Panc1 (cell line): ENCODE results near the gene MBD6. TPM values are rescaled to one million over a fixed set of nuclear protein-coding genes. Genes with fewer than 3 reads are reported as not detected.
"Not testable (repeated sequence)": the region's sequence is repeated elsewhere in the genome, so short reads cannot be mapped to it uniquely, and the experiment has no call there.

ENCODE experiments used
- ATAC-seq: fragments of 200-7000 bp; cut with Tn5 transposase; 2 replicates; pipeline ENCODE4 v1.9.1; 2020; ENCODE audit warnings: mild to moderate bottlenecking, moderate library complexity
- BruUV-seq: library from RNA; stranded (reverse); fragments of 400-500 nt; replicated peaks from 2 replicates; lab custom pipeline; 2021; lab: Mats Ljungman, UMichigan
- CTCF ChIA-PET: fragments of 300-600 bp; sonication (Branson Sonifier 250); formaldehyde crosslinking; loops from one replicate; lab custom pipeline; 2022; ENCODE audit warnings: antibody characterized with exemption; lab: Charles Lee
- POLR2A ChIA-PET: fragments of 300-600 bp; sonication (Branson Sonifier 250); formaldehyde crosslinking; loops from one replicate; lab custom pipeline; 2022; ENCODE audit warnings: antibody characterized with exemption; lab: Charles Lee
- DNase-seq: peaks from one replicate; pipeline ENCODE4 v3.0.0-alpha.2; 2010; ENCODE audit warnings: low read depth, low spot score
- H3K27ac ChIP-seq: 2 replicates; pipeline ENCODE4 v1.5.1; 2011; ENCODE audit warnings: mild to moderate bottlenecking, low read length, inconsistent platforms
- H3K27me3 ChIP-seq: fragments of 200-500 bp; sonication (Bioruptor generic); 2 replicates; pipeline ENCODE4 v1.6.0; 2014; ENCODE audit warnings: low read length, inconsistent platforms; ENCODE audit not compliant: control insufficient read depth, insufficient read depth
- H3K36me3 ChIP-seq: fragments of 200-500 bp; sonication (Bioruptor generic); 2 replicates; pipeline ENCODE4 v1.5.1; 2014; ENCODE audit warnings: inconsistent platforms, mild to moderate bottlenecking, low read length, moderate library complexity; ENCODE audit not compliant: control insufficient read depth, insufficient read depth
- H3K4me1 ChIP-seq: 2 replicates; pipeline ENCODE4 v1.5.1; 2011; ENCODE audit warnings: inconsistent platforms, mild to moderate bottlenecking, low read length, moderate library complexity; ENCODE audit not compliant: control insufficient read depth, insufficient read depth
- H3K4me3 ChIP-seq, 2 experiments: 2 replicates each; pipeline ENCODE4 v1.5.1; 2011 to 2012; ENCODE audit warnings: low read depth in 2 of 2, low read length in 2 of 2, mild to moderate bottlenecking in 2 of 2, inconsistent platforms in 1 of 2, moderate library complexity in 1 of 2
- H3K9me3 ChIP-seq: fragments of 200-500 bp; sonication (Bioruptor generic); 2 replicates; pipeline ENCODE4 v1.5.1; 2014; ENCODE audit warnings: low read depth, mild to moderate bottlenecking, inconsistent platforms, low read length, moderate library complexity; ENCODE audit not compliant: control insufficient read depth, insufficient read depth
- POLR2AphosphoS5 ChIP-seq: IDR thresholded peaks from 2 replicates; pipeline ENCODE4 v1.6.1; 2012; ENCODE audit warnings: mild to moderate bottlenecking, low read depth, low read length, moderate library complexity
- SIN3A ChIP-seq: IDR thresholded peaks from 2 replicates; pipeline ENCODE4 v1.6.1; 2012; ENCODE audit warnings: low read depth, mild to moderate bottlenecking, low read length, moderate library complexity, borderline replicate concordance; ENCODE audit not compliant: insufficient read depth
- TCF7L2 ChIP-seq: IDR thresholded peaks from 2 replicates; pipeline ENCODE4 v1.6.1; 2011; ENCODE audit warnings: mild to moderate bottlenecking, low read depth, low read length, inconsistent platforms
- in situ Hi-C: cut with HindIII; loops from 2 replicates; pipeline ENCODE4 v1.10.0; 2016; ENCODE audit warnings: low sequenced_read_pairs, low pct_unique_long_range_greater_than_20kb
- intact Hi-C: fragments of 100-400 bp; cut with micrococcal nuclease; formaldehyde crosslinking; loops from one replicate; pipeline ENCODE4 v1.10.0; 2022; ENCODE audit not compliant: unreplicated experiment
- total RNA-seq: library from RNA; stranded (reverse); gene quantifications from one replicate; pipeline ENCODE4 v1.2.1, GENCODE V29; 2021; ENCODE audit not compliant: unreplicated experiment
- TF ChIP-seq, protein P1 (sequence below): fragments of 450-650 bp; IDR thresholded peaks from 2 replicates; pipeline ENCODE4 v1.5.1; 2017; ENCODE audit warnings: mild to moderate bottlenecking
- TF ChIP-seq, protein P2 (sequence below), 2 experiments: IDR thresholded peaks; 2 replicates each; pipeline ENCODE4 v1.6.1; 2011 to 2012; ENCODE audit warnings: low read depth in 2 of 2, control low read depth in 1 of 2, low read length in 1 of 2, mild to moderate bottlenecking in 1 of 2, moderate library complexity in 1 of 2; ENCODE audit not compliant: insufficient read depth in 1 of 2

MBD6 gene
- total RNA-seq, 1 experiment from 2014 or later, result 115 TPM

DNA sequence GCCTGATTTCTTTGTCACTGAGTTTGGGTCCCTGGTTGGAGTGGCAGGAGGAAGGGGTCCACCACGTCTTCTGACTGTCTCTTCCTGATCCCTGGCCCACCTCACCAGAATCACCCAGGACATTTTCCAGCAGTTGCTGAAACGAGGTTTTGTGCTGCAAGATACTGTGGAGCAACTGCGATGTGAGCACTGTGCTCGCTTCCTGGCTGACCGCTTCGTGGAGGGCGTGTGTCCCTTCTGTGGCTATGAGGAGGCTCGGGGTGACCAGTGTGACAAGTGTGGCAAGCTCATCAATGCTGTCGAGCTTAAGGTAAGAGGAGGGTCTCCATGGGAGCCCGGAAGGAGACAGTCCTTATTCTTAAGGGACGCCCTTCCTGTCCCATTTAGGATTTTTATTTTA, 22.4 kb upstream of the MBD6 start:
- Histone ChIP-seq H3K4me3 (no peak overlapping the region), H3K9me3 (no peaks in the 10 kb centered on the region), H3K27ac (no peak overlapping the region), H3K27me3 (no peaks in the 10 kb centered on the region), H3K36me3 (peaks cover 27% of the 10 kb centered on the region), H3K4me1 (no peaks in the 10 kb centered on the region)
- TF ChIP-seq, protein P1, sequence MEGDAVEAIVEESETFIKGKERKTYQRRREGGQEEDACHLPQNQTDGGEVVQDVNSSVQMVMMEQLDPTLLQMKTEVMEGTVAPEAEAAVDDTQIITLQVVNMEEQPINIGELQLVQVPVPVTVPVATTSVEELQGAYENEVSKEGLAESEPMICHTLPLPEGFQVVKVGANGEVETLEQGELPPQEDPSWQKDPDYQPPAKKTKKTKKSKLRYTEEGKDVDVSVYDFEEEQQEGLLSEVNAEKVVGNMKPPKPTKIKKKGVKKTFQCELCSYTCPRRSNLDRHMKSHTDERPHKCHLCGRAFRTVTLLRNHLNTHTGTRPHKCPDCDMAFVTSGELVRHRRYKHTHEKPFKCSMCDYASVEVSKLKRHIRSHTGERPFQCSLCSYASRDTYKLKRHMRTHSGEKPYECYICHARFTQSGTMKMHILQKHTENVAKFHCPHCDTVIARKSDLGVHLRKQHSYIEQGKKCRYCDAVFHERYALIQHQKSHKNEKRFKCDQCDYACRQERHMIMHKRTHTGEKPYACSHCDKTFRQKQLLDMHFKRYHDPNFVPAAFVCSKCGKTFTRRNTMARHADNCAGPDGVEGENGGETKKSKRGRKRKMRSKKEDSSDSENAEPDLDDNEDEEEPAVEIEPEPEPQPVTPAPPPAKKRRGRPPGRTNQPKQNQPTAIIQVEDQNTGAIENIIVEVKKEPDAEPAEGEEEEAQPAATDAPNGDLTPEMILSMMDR, result no peak
- TF ChIP-seq POLR2AphosphoS5 (no peak; the same call in 1 of the 2 replicates), SIN3A (no peak), TCF7L2 (no peak)
- TF ChIP-seq, protein P2, sequence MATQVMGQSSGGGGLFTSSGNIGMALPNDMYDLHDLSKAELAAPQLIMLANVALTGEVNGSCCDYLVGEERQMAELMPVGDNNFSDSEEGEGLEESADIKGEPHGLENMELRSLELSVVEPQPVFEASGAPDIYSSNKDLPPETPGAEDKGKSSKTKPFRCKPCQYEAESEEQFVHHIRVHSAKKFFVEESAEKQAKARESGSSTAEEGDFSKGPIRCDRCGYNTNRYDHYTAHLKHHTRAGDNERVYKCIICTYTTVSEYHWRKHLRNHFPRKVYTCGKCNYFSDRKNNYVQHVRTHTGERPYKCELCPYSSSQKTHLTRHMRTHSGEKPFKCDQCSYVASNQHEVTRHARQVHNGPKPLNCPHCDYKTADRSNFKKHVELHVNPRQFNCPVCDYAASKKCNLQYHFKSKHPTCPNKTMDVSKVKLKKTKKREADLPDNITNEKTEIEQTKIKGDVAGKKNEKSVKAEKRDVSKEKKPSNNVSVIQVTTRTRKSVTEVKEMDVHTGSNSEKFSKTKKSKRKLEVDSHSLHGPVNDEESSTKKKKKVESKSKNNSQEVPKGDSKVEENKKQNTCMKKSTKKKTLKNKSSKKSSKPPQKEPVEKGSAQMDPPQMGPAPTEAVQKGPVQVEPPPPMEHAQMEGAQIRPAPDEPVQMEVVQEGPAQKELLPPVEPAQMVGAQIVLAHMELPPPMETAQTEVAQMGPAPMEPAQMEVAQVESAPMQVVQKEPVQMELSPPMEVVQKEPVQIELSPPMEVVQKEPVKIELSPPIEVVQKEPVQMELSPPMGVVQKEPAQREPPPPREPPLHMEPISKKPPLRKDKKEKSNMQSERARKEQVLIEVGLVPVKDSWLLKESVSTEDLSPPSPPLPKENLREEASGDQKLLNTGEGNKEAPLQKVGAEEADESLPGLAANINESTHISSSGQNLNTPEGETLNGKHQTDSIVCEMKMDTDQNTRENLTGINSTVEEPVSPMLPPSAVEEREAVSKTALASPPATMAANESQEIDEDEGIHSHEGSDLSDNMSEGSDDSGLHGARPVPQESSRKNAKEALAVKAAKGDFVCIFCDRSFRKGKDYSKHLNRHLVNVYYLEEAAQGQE (IDR thresholded peaks at IDR 0.05; ENCODE audit: insufficient read depth in 1 of 2, low read depth in 2 of 2, low read length in 1 of 2), result no peak
- in situ Hi-C loops (no loop called here), intact Hi-C loops (no loop called here)
- ChIA-PET CTCF (interaction anchor here (0.6 kb wide), 1 partner anchor 40 kb away, joined by 3 read pairs; no protein-coding TSS in a partner anchor), POLR2A (no interaction called here)
- ATAC-seq (no peak), DNase-seq (no peak)
- no TSS peak for BruUV-seq

DNA sequence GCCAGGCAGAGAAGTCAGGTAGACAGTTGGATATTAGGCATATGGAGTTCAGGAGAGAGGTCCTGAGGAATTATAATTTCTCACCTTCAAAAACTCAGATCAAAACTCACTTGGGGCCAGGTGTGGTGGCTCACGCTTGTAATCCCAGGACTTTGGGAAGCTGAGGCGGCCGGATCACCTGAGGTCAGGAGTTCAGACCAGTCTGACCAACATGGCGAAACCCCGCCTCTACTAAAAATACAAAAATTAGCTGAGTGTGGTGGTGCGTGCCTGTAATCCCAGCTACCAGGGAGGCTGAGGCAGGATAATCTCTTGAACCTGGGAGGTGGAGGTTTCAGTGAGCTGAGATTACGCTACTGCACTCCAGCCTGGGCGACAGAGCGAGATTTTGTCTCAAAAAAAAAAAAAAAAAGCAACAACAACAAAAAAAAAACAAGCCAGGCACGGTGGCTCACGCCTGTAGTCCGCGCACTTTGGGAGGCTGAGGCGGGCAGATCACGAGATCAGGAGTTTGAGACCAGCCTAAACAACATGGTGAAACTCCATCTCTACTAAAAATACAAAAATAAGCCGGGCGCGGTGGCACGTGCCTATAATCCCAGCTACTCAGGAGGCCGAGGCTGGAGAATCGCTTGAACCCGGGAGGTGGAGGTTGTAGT, 20.2 kb upstream of the MBD6 start:
- H3K4me3 ChIP-seq, DNase-seq, ATAC-seq, H3K4me1 ChIP-seq, H3K27ac ChIP-seq, CTCF ChIA-PET, in situ Hi-C loops, H3K27me3 ChIP-seq, POLR2A ChIA-PET, H3K9me3 ChIP-seq, intact Hi-C loops, BruUV-seq: not testable (repeated sequence)
- peaks cover 26% of the 10 kb centered on the region for H3K36me3 ChIP-seq

DNA sequence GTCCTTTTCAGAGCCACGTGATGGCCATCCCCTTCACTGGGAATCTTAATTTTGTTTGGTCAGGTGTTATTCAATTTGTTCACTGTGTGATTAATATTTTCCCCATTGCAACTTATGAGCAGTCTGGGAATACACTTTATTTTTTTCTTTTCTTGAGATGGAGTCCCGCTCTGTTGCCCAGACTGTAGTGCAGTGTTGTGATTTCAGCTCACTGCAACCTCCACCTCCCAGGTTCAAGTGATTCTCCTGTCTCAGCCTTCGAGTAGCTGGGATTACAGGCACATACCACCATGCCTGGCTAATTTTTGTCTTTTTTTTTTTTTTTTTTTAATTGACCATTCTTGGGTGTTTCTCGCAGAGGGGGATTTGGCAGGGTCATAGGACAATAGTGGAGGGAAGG, 16.1 kb upstream of the MBD6 start:
- BruUV-seq, H3K9me3 ChIP-seq, POLR2A ChIA-PET, H3K4me3 ChIP-seq, H3K27me3 ChIP-seq, H3K27ac ChIP-seq, ATAC-seq, in situ Hi-C loops, DNase-seq, H3K4me1 ChIP-seq, intact Hi-C loops: not testable (repeated sequence)
- CTCF ChIA-PET, result interaction anchor here (0.7 kb wide), 1 partner anchor 58 kb away, joined by 9 read pairs; no protein-coding TSS in a partner anchor
- H3K36me3 ChIP-seq, result peaks cover 16% of the 10 kb centered on the region

DNA sequence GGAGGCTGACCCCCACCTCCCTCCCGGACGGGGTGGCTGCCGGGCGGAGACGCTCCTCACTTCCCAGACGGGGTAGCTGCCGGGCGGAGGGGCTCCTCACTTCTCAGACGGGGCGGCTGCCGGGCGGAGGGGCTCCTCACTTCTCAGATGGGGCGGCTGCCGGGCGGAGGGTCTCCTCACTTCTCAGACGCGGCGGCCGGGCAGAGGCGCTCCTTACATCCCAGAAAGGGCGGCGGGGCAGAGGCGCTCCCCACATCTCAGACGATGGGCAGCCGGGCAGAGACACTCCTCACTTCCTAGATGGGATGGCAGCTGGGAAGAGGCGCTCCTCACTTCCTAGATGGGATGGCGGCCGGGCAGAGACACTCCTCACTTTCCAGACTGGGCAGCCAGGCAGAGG, 14.8 kb upstream of the MBD6 start:
- H3K9me3 ChIP-seq, H3K27me3 ChIP-seq, H3K4me3 ChIP-seq, DNase-seq, BruUV-seq, H3K27ac ChIP-seq, ATAC-seq, H3K4me1 ChIP-seq, CTCF ChIA-PET, intact Hi-C loops, POLR2A ChIA-PET, in situ Hi-C loops: not testable (repeated sequence)
- H3K36me3 ChIP-seq, result peaks cover 19% of the 10 kb centered on the region
